A549 (cell line): ENCODE data around the gene EMX1.

Source experiments
- BHLHE40 ChIP-seq: IDR thresholded peaks from 2 replicates; pipeline ENCODE4 v1.6.1; 2012; ENCODE audit warnings: low read depth, low read length, inconsistent platforms
- EP300 ChIP-seq, 2 experiments: fragments of >200 bp; sonication (Bioruptor Twin); formaldehyde crosslinking; IDR thresholded peaks; 2 replicates in 1 of 2; 3 replicates in 1 of 2; pipeline ENCODE4 v1.6.1; 2016 to 2017
- JUN ChIP-seq, 2 experiments: fragments of >200 bp; sonication (Bioruptor Twin); formaldehyde crosslinking; IDR thresholded peaks; 2 replicates in 1 of 2; 3 replicates in 1 of 2; pipeline ENCODE4 v1.6.1; 2016 to 2017
- MYC ChIP-seq: IDR thresholded peaks from 2 replicates; pipeline ENCODE4 v1.6.1; 2012; ENCODE audit warnings: mild to moderate bottlenecking, inconsistent platforms, low read length, improper control_type of control experiment, borderline replicate concordance
- RAD21 ChIP-seq, 2 experiments: fragments of >200 bp in 1 of 2; sonication (Bioruptor Twin) in 1 of 2; formaldehyde crosslinking in 1 of 2; IDR thresholded peaks in 1 of 2; conservative IDR thresholded peaks in 1 of 2; 2 replicates in 1 of 2; 3 replicates in 1 of 2; pipeline ENCODE4 v1.6.1; 2012 to 2018; ENCODE audit warnings: inconsistent platforms in 1 of 2
- RCOR1 ChIP-seq: fragments of 150-350 bp; IDR thresholded peaks from 2 replicates; pipeline ENCODE4 v1.6.1; 2014; ENCODE audit warnings: antibody characterized with exemption, low read length, low read depth
- RFX5 ChIP-seq: fragments of 450-650 bp; IDR thresholded peaks from 2 replicates; pipeline ENCODE4 v1.7.1; 2014; ENCODE audit warnings: antibody characterized with exemption, mild to moderate bottlenecking, moderate library complexity
- RNF2 ChIP-seq: fragments of 200-600 bp; sonication (generic); IDR thresholded peaks from 2 replicates; pipeline ENCODE4 v1.6.1; 2016; ENCODE audit warnings: low read depth, mild to moderate bottlenecking, antibody characterized with exemption, moderate library complexity, borderline replicate concordance
- ZFP36 ChIP-seq: fragments of 450-650 bp; IDR thresholded peaks from 2 replicates; pipeline ENCODE4 v1.6.1; 2014; ENCODE audit warnings: borderline replicate concordance; ENCODE audit not compliant: partially characterized antibody
- TF ChIP-seq, protein P1 (sequence below): fragments of >200 bp; sonication (Bioruptor Twin); formaldehyde crosslinking; IDR thresholded peaks from 3 replicates; pipeline ENCODE4 v1.5.1; 2016
- TF ChIP-seq, protein P2 (sequence below): IDR thresholded peaks from 2 replicates; pipeline ENCODE4 v1.6.1; 2012

GRCh38 chr2:72921853-72922252 is 4.5 kb downstream of the EMX1 start:
- TF ChIP-seq, protein P1, sequence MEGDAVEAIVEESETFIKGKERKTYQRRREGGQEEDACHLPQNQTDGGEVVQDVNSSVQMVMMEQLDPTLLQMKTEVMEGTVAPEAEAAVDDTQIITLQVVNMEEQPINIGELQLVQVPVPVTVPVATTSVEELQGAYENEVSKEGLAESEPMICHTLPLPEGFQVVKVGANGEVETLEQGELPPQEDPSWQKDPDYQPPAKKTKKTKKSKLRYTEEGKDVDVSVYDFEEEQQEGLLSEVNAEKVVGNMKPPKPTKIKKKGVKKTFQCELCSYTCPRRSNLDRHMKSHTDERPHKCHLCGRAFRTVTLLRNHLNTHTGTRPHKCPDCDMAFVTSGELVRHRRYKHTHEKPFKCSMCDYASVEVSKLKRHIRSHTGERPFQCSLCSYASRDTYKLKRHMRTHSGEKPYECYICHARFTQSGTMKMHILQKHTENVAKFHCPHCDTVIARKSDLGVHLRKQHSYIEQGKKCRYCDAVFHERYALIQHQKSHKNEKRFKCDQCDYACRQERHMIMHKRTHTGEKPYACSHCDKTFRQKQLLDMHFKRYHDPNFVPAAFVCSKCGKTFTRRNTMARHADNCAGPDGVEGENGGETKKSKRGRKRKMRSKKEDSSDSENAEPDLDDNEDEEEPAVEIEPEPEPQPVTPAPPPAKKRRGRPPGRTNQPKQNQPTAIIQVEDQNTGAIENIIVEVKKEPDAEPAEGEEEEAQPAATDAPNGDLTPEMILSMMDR, result no peak
- TF ChIP-seq JUN (IDR thresholded peaks at IDR 0.05) (no peak), RNF2 (no peak), EP300 (IDR thresholded peaks at IDR 0.05) (no peak), RFX5 (no peak), BHLHE40 (no peak), RCOR1 (no peak), RAD21 (conservative IDR thresholded peaks at IDR 0.05 in 1 of 2, IDR thresholded peaks at IDR 0.05 in 1 of 2) (no peak), MYC (no peak), ZFP36 (no peak)
- TF ChIP-seq, protein P2, sequence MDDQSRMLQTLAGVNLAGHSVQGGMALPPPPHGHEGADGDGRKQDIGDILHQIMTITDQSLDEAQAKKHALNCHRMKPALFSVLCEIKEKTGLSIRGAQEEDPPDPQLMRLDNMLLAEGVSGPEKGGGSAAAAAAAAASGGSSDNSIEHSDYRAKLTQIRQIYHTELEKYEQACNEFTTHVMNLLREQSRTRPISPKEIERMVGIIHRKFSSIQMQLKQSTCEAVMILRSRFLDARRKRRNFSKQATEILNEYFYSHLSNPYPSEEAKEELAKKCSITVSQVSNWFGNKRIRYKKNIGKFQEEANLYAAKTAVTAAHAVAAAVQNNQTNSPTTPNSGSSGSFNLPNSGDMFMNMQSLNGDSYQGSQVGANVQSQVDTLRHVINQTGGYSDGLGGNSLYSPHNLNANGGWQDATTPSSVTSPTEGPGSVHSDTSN, result no peak
